Measurements from ENCODE around the gene AGAP2.
"Not testable (repeated sequence)": the region's sequence is repeated elsewhere in the genome, so short reads cannot be mapped to it uniquely, and the experiment has no call there.

AGAP2 gene

GRCh38 chr12:57738661-57739237 is at the start of gene AGAP2:
Gene AGAP2, minus strand, starts transcription at chr12:57738742. Its CDS starts 496 bp downstream, at chr12:57738246.
- no peak for DNase-seq

DNA sequence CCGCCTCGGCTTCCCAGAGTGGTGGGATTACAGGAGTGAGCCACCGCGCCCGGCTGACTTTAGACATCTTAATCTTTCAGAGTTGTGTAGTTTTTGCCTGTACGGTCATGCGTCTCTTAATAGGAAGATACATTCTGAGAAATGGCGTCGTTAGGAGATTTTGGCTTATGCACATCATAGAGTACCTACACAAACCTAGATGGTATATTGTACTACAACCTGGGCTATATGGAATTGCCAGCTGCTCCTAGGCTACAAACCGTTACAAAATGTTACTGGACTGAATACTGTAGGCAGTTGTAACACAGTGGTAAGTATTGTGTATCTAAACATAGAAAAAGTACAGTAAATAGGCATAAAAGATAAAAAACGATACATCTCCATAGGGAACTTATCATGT is 45.3 kb upstream of the AGAP2 start:
- DNase-seq, result no peak

GRCh38 chr12:57783466-57783801 is 44.9 kb upstream of the AGAP2 start:
- DNase-seq, result no peak

DNA sequence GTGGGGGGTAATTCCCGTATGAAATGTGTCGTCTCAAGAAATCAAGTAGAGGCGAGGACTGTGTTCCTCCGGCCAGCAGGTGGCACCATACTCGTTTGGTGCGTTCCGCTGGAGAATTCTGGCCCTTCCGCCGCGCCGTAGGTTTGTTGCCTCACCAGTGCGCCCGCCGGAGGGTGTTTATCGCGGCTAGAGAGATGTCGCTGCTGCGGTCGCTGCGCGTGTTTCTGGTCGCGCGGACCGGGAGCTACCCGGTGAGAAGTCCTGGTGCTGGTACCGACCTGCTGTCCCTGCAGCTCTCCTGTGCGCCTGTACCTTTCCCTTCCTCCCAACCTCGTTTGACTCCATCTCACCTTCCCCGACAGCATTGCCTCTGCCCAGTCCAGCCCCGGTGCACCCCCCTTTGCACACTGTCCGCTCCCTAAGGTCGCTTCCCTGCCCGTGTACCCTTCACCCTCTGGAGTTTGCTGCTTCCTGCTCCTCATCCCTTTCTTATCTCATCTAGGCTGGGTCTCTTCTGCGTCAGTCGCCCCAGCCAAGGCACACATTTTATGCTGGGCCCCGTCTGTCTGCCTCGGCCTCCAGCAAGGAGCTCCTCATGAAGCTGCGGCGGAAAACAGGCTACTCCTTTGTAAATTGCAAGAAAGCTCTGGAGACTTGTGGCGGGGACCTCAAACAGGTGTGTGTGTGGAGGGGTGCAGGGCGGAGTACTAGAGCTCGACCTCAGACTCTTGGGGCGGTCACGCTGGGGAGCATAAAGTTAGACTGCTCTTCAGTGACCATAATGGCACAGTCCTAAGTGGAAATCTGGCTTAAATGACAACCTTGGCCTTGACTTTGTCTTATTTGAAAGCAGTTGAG is 44.3 kb upstream of the AGAP2 start, which contains the start of gene TSFM:
TSS of gene TSFM (plus strand) at position 180 of the 858 bp plus-strand sequence. CDS start at position 195, 15 bp downstream.
- DNase-seq, result peak; percentile 96

DNA sequence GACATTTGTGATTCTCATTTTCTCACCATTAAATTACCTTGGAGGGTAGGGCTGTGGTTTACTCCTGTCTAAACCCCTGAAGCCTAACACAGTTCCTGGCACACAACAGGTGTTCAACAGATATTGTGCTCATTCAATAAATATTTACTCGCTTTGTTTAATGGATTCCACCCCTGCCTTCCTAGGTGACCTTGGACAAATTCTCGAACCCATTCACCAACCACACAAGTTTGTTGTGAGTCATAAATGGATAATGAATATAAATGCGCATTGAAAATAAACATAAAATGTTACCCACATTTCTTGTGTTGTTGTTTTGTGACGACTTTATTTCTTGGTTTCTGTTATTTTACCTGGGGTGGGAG is 43.7 kb upstream of the AGAP2 start:
- DNase-seq, result no peak

DNA sequence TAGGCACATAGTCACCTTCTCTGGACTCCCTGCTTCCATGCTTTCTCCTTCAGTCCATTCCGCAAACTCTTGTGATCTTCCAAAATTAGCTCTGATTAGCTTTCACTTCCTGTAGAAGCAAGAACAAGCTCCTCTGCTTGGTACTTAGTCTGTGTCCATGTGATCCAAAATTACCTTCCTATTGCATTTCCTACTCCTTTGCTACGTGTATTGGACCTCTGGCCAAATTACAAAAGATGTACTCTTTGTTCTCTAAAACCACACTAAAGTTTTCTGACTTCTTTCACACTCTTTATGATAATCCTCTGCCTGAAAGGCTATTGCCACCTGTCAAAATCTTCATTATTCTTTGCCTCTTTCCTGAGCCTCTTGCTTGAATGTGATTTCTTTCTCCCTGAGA is 43.3 kb upstream of the AGAP2 start:
- DNase-seq, result no peak

DNA sequence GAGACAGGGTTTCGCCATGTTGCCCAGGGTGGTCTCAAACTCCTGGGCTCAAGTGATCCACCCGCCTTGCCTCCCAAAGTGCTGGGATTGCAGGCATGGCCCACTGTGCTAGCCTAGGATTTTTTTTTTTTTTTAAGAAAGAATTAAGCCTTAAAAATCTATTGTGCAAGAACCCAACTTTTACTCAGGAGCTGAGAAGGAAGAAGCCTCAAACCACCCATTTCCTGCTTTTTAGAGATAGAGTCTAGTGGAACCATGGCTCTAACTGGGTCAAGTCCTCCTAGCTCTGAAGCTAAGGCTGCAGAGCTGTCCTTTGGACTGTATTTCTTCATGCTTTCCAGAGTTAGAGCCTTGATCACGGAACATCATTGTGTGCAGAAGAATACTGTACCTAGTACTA is 42.7 kb upstream of the AGAP2 start:
- DNase-seq, result no peak

DNA sequence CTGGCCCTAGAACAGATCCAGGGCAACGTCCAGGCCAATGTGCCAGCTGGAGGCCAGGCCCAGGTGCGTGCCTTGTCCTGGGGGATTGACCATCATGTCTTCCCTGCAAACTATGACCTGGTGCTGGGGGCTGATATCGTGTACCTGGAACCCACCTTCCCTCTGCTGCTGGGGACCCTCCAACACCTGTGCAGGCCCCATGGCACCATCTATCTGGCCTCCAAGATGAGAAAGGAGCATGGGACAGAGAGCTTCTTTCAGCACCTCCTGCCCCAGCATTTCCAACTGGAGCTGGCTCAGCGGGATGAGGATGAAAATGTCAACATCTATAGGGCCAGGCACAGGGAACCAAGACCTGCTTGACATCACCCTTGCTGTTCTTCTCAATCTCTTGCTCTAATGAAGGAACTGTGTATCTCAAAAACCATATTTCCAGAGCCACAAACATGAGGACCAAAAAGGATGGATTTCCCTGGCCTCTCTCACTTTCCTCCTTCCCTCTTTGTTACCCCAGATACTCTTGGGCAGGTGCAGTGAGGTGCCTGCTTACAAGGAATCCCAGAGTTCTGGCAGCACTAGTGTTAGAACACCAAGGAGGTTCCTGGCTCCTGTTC is 41.8 kb upstream of the AGAP2 start:
- DNase-seq, result no peak

GRCh38 chr12:57779736-57780135 is 41.2 kb upstream of the AGAP2 start:
- no peak for DNase-seq

DNA sequence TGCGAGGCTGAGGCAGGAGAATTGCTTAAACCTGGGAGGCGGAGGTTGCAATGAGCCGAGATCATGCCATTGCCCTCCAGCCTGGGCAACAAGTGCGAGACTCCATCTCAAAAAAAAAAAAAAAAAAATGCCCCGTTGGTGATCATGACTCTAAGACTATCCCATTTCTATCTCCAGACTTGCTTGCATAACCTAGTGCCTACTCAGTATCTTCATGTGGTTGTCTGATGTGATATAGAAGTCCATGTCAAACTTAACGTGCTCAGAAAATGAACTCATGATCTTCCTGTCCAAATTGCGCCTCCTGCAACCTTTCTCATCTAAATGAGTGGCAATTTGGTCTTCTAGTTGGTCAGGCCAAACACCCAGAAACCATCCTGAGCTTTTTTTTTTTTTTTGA is 39.4 kb upstream of the AGAP2 start:
- no peak for DNase-seq

DNA sequence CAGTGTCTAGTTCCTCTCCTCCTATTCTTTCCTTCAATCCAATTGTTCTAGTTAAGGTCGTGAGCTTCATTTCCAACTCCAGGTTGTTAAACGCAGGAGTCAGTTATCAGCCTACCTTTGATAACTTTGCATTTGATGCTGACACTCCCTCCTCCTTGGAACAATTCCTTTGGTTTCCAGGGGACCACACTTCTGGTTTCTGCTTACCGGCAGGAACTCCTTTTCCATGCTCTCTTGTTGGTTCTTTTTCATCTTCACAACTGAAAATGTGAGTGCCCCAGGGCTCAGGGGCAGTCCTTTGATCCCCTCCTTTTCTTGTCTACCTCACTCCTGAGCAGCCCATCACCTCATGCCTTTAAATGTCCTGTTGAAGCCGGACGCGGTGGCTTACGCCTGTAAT is 38.8 kb upstream of the AGAP2 start:
- DNase-seq, result no peak

GRCh38 chr12:57776247-57776587 is 37.7 kb upstream of the AGAP2 start:
- no peak for DNase-seq

- DNase-seq, result no peak
Measured at GRCh38 chr12:57775563-57776246, 37.2 kb upstream of the AGAP2 start.

DNA sequence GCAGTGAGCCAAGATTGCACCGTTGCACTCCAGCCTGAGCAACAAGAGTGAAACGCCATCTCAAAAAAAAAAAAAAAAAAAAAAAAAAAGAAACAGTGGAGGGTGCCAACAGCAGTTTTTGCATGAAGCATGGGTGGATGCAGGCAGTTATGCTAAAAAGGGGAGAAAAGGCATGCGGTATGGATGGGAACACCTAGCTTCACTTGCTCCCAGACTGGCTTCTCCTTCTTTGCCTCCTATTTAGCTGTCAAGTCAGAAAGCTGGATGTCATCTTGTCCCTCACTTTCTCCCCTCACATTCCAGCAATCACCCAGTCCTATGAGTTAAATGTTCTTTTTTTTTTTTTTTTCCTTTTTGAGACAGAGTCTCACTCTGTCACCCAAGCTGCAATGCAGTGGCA is 36.5 kb upstream of the AGAP2 start:
- no peak for DNase-seq

- DNase-seq, result not testable (repeated sequence)
Measured at GRCh38 chr12:57774634-57775033, 36.1 kb upstream of the AGAP2 start.

DNA sequence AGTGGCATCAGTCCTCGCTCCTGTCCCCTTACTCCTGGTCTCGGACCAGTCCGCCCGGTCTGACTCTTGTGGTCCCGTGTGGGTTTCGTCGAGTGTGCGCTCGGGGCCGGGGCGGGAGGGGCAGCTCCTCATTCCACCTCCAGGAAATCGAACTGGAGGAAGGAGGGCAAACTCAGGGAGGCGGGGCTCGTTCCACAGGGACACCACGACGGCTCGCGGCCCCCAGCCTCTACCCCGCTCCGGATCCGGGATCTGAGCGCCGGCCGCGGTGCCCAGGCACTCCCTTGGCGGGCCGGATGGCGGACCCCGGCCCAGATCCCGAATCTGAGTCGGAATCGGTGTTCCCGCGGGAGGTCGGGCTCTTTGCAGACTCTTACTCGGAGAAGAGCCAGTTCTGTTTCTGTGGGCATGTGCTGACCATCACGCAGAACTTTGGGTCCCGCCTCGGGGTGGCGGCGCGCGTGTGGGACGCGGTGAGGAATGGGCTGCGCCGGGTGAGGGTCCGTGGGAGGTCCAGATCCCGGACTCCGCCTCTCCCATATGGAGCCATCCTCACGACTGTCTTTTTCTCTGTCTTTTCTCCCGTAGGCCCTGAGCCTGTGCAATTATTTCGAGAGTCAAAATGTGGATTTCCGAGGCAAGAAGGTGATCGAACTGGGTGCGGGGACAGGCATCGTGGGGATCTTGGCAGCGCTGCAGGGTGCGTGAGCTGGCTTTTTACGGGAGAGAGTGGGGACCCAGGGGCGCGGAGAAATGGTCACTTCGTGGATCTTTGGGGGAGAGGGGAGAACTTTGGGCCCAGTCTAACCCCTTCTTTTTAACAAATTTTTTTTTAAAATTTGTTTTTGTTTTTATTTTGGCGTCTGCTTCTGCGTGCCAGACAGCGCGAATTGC is 34.1 kb upstream of the AGAP2 start, which contains the start of gene EEF1AKMT3:
TSS of gene EEF1AKMT3 (plus strand) at position 186 of the 894 bp plus-strand sequence. CDS start at position 297, 111 bp downstream.
- peak; percentile 70 for DNase-seq

DNA sequence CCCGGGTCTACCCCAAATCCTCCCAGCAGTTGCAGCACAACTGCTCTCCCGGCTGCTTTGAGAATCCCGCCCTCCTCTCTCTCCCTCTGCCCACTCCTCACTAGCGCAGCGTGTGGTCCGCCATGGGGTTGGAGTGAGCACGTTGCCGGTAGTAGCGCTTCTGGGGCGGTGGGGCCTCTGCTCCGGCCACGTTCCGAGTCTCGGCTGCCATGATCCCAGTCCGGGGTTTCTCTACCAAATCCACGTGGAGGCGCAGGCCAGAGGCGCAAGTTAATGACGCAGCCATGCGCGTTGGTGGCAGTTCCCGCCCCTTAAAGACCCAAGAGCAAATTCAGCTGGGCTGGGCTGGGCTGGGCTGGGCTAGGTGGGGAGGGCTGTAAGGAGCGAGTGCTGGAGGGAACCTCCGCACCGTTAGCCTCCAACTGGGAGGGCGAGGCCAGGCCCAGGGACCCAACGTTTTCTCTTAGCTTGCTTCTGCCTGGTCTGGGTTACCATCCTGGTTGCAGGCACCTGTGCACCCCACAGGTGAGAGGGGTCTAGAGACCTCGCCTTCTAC is 33.4 kb upstream of the AGAP2 start, which contains the start of gene METTL1:
TSS of gene METTL1 (minus strand) at position 233 of the 556 bp plus-strand sequence. CDS start at position 211, 22 bp downstream.
- DNase-seq, result peak; percentile 99

GRCh38 chr12:57771236-57771872 is 32.8 kb upstream of the AGAP2 start:
- peak; percentile 92 for DNase-seq

DNA sequence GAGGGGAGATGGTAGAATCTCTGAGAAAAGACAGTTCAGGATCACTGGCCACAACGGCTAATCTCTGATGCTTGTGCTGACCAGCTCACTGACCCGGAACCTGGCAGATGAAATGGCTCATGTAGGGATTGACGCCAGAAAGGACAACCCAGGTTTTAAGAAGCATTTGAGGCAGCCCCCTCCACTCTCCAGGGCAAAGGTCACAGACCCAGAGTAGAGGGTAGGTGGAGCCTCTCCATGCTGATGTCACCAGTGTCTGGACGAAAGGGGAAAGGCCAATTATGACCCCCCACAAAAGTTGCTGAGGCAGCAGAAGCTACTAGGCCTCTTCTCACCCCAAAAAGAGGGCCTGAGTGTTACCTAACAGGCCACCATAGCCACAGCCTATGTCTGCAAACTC is 32.2 kb upstream of the AGAP2 start:
- DNase-seq, result no peak

DNA sequence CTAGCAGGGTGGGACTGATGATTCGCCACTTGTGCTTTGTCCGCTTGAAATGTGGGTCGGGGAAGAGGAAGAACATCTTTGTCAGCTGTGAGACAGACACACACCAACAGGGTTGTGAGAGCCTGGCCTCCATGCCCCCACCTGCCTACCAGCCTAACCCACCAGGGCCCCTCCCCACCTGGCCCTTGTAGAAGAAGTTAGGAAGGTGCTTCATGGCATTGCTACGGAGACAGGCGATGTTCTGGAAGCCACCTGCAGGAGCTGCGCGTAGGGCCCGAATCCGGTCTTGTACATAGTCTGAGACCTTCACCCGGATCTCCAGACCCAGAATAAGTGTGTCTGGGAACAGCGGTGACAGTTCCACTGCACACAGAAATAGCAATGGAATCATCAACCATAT is 31.1 kb upstream of the AGAP2 start:
- DNase-seq, result no peak

DNA sequence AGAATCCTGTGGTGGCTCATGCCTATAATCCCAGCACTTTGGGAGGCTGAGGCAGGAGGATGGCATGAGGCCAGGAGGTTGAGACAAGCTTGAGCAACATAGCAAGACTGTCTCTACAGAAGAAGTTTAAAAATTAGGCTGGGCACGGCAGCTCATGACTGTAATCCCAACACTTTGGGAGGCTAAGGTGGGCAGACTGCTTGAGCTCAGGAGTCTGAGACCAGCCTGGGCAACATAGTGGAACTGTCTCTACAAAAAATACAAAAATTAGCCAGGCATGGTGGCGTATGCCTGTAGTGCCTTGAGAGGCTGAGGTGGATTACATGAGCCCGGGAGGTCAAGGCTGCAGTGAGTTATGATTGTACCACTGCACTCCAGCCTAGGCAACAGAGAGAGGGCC is 29.3 kb upstream of the AGAP2 start:
- DNase-seq, result no peak

GRCh38 chr12:57767305-57767698 is 28.8 kb upstream of the AGAP2 start:
- no peak for DNase-seq

Data from NCI-H510A (cell line).